Tibial nerve (tissue), 3 donors: ENCODE measurements around the gene FAM180B.

Source experiments
- CTCF ChIP-seq, 5 experiments: fragments of 200-600 bp in 3 of 5; fragments of 450-650 bp in 2 of 5; sonication (generic) in 3 of 5; IDR thresholded peaks; one replicate each; pipeline ENCODE4 v1.5.1; 2016 to 2019; ENCODE audit warnings: antibody characterized with exemption in 5 of 5, mild to moderate bottlenecking in 3 of 5, moderate library complexity in 2 of 5
- POLR2A ChIP-seq, 2 donors: fragments of 450-650 bp; IDR thresholded peaks; one replicate each; pipeline ENCODE4 v1.6.1; 2017; ENCODE audit warnings: antibody characterized with exemption in 2 of 2, mild to moderate bottlenecking in 2 of 2, moderate library complexity in 2 of 2

DNA sequence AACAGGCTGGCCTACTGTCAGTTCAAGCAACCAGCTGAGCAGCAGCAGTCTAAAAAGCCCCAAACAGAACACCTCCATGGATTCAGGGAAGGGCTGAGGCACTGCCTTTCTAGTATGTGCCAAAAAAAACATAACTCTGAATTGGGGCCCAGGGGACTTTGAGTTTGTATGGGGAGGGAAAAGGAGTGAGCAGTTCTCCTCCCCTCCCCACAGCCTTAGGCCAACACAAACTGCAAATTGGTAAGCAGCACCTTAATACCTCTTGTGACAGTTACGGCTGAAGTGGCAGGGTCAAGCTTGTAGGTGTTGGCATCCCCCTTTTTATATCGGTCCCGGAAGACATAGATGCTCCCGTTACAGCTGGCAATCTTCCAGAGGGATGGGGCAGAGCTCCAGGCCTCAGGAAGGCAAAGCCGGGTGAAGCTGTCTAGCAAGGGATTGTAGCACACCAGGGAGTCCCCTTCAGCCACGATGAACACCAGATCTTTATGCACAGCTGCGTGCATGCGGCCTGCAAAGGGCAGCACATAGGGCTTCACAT, 13.7 kb upstream of the FAM180B start:
- no peak for TF ChIP-seq CTCF (IDR thresholded peaks at IDR 0.05)
- no peak for TF ChIP-seq POLR2A (IDR thresholded peaks at IDR 0.05)
